HG03460 (cell line): ENCODE data around the gene PEAK3.

Experiments used
- ATAC-seq: cut with Tn5 transposase; IDR thresholded peaks from one replicate; pipeline ENCODE4 v1.9.1; 2021; ENCODE audit not compliant: unreplicated experiment

Gene PEAK3

GRCh38 chr19:2227415-2228156 lies 54.4 kb downstream of the PEAK3 start:
- ATAC-seq: no peak

DNA sequence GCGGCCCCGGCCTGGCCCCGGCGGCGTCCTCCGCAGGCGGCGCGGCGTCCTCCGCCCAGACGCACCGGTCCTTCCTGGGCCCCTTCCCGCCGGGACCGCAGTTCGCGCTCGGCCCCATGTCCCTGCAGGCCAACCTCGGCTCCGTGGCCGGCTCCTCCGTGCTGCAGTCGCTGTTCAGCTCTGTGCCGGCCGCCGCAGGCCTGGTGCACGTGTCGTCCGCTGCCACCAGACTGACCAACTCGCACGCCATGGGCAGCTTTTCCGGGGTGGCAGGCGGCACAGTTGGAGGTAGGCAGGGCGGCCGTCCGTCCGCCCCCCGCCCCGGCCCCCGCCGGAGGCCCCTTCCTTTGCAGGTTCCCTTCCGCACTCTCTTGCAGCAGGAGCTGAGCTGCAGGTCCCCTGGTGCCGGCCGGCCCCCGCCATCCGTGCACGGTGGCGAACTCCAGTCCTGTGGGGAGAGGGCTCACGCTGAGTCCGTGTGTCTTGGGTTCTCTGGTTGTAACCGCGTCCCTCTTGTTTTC lies 55.1 kb downstream of the PEAK3 start:
- no peak for ATAC-seq

- ATAC-seq: no peak
Observed at GRCh38 chr19:2226051-2226839, 55.7 kb downstream of the PEAK3 start.

DNA sequence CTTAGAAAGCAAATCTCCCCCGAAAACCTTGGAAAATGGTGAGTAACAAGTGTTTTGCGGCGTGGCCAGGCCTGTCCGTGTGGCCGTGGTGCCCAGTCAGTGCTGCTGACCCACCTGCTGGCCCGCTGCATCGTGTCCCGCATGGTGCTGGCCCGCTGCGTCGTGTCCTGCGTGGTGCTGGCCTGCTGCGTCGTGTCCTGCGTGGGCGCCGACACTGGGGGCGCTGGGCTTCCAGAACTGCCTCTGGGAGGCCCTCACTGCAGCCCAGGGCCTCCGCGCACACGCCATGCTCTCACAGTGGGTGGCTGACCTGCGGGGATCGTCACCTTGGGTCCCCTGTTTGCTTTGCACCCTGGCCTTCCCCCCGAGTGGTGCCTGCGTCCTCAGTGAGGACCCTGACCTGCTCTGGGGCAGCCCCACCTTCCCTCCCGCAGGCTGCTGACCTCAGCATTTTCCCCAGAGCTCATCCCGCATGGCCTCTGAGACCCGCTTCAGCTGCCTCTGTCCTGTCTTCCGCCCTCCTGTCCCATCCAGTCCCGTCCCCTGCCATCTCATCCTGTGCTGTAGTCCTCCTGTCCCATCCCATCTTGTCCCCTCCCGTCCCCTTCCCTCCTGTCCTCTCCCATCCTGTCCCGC lies 56.4 kb downstream of the PEAK3 start:
- no peak for ATAC-seq

- no peak for ATAC-seq
Observed at GRCh38 chr19:2224754-2225349, 57.1 kb downstream of the PEAK3 start.
